Neural cell (in vitro differentiated cells): Measurements from ENCODE around the gene COL6A6. TPM values are rescaled to one million over a fixed set of nuclear protein-coding genes. Genes with fewer than 3 reads are reported as not detected.

Experiments
- H2AFZ ChIP-seq: fragments of 200-600, 300-800 bp; sonication (generic), shearing (Covaris generic); 2 replicates; pipeline ENCODE4 v1.6.0; 2014; ENCODE audit warnings: low read depth, mild to moderate bottlenecking, antibody characterized with exemption, low read length, moderate library complexity
- H3F3A ChIP-seq: fragments of 200-600 bp; shearing (Covaris generic); 2 replicates; pipeline ENCODE4 v1.6.1; 2016; ENCODE audit warnings: mild to moderate bottlenecking, moderate library complexity, mixed read lengths, antibody characterized with exemption, low read length; ENCODE audit not compliant: insufficient read depth, poor library complexity, severe bottlenecking
- H3K27ac ChIP-seq: fragments of 200-600, 300-800 bp; sonication (generic), shearing (Covaris generic); 2 replicates; pipeline ENCODE4 v1.5.1; 2014; ENCODE audit warnings: mild to moderate bottlenecking, low read length, moderate library complexity
- H3K27me3 ChIP-seq: fragments of 300-800, 200-600 bp; sonication (generic), shearing (Covaris generic); 2 replicates; pipeline ENCODE4 v1.6.0; 2014; ENCODE audit warnings: mild to moderate bottlenecking, low read depth, low read length, moderate library complexity; ENCODE audit not compliant: insufficient read depth
- H3K36me3 ChIP-seq: fragments of 300-800, 200-600 bp; sonication (generic), shearing (Covaris generic); 2 replicates; pipeline ENCODE4 v1.5.1; 2014; ENCODE audit warnings: mild to moderate bottlenecking, antibody characterized with exemption, low read length, moderate library complexity; ENCODE audit not compliant: insufficient read depth
- H3K4me2 ChIP-seq: fragments of 300-800, 200-600 bp; sonication (generic), shearing (Covaris generic); 2 replicates; pipeline ENCODE4 v1.6.0; 2014; ENCODE audit warnings: mild to moderate bottlenecking, low read length
- H3K4me3 ChIP-seq: fragments of 300-800, 200-600 bp; sonication (generic), shearing (Covaris generic); 2 replicates; pipeline ENCODE4 v1.5.1; 2014; ENCODE audit warnings: mild to moderate bottlenecking, low read length, moderate library complexity
- H3K79me2 ChIP-seq: fragments of 200-600 bp; shearing (Covaris generic); replicated peaks from 2 replicates; pipeline ENCODE4 v1.6.0; 2014; ENCODE audit warnings: mild to moderate bottlenecking, low read length, moderate library complexity; ENCODE audit not compliant: insufficient read depth
- H3K9ac ChIP-seq: fragments of 300-800, 200-600 bp; sonication (generic), shearing (Covaris generic); 2 replicates; pipeline ENCODE4 v1.6.1; 2016; ENCODE audit warnings: mild to moderate bottlenecking, low read length, mixed read lengths
- H3K9me2 ChIP-seq: fragments of 200-600 bp; shearing (Covaris generic); 2 replicates; pipeline ENCODE4 v1.6.1; 2016; ENCODE audit warnings: mild to moderate bottlenecking, low read length, mixed read lengths; ENCODE audit not compliant: insufficient read depth
- H3K9me3 ChIP-seq: fragments of 200-600, 300-800 bp; sonication (generic), shearing (Covaris generic); 2 replicates; pipeline ENCODE4 v1.6.1; 2016; ENCODE audit warnings: mild to moderate bottlenecking, mixed run types, low read length, moderate library complexity, mixed read lengths
- H4K20me1 ChIP-seq: fragments of 200-600 bp; shearing (Covaris generic); 2 replicates; pipeline ENCODE4 v1.6.1; 2016; ENCODE audit warnings: mild to moderate bottlenecking, mixed run types; ENCODE audit not compliant: insufficient read depth
- CTCF ChIP-seq: fragments of 450-650 bp; IDR thresholded peaks from 2 replicates; pipeline ENCODE4 v1.5.1; 2014; ENCODE audit warnings: antibody characterized with exemption, mild to moderate bottlenecking, moderate library complexity; ENCODE audit not compliant: poor library complexity, severe bottlenecking
- EP300 ChIP-seq: fragments of 450-650 bp; conservative IDR thresholded peaks from 2 replicates; pipeline ENCODE4 v1.6.1; 2014; ENCODE audit warnings: antibody characterized with exemption, mild to moderate bottlenecking, moderate library complexity; ENCODE audit not compliant: poor library complexity, severe bottlenecking
- EZH2 ChIP-seq: fragments of 200-600, 300-800 bp; shearing (Covaris generic), sonication (generic); IDR thresholded peaks from 2 replicates; pipeline ENCODE4 v1.6.1; 2014; ENCODE audit warnings: antibody characterized with exemption, low read length, borderline replicate concordance, mild to moderate bottlenecking; ENCODE audit not compliant: insufficient read depth, poor library complexity, severe bottlenecking
- MXI1 ChIP-seq: fragments of 450-650 bp; conservative IDR thresholded peaks from 2 replicates; pipeline ENCODE4 v1.6.1; 2014; ENCODE audit warnings: antibody characterized with exemption, mild to moderate bottlenecking; ENCODE audit not compliant: poor library complexity, severe bottlenecking
- POLR2AphosphoS5 ChIP-seq: IDR thresholded peaks from 2 replicates; pipeline ENCODE4 v1.6.1; 2012
- RAD21 ChIP-seq: fragments of 450-650 bp; conservative IDR thresholded peaks from 2 replicates; pipeline ENCODE4 v1.6.1; 2014; ENCODE audit warnings: antibody characterized with exemption, mild to moderate bottlenecking, moderate library complexity
- SMC3 ChIP-seq: fragments of 450-650 bp; conservative IDR thresholded peaks from 2 replicates; pipeline ENCODE4 v1.6.1; 2014; ENCODE audit warnings: antibody characterized with exemption, mild to moderate bottlenecking, moderate library complexity; ENCODE audit not compliant: poor library complexity
- TAF1 ChIP-seq: IDR thresholded peaks from 2 replicates; pipeline ENCODE4 v1.6.1; 2012; ENCODE audit warnings: low read depth
- polyA plus RNA-seq: library from polyadenylated mRNA; depleted of rRNA; stranded (reverse); fragments of >200 nt; gene quantifications from 2 replicates; pipeline ENCODE4 v1.2.3, GENCODE V29; 2014
- TF ChIP-seq, protein P1 (sequence below): IDR thresholded peaks from 2 replicates; pipeline ENCODE4 v1.6.1; 2012; ENCODE audit warnings: borderline replicate concordance

Gene COL6A6
- polyA plus RNA-seq, 1 donor from 2014 or later, result not detected

DNA sequence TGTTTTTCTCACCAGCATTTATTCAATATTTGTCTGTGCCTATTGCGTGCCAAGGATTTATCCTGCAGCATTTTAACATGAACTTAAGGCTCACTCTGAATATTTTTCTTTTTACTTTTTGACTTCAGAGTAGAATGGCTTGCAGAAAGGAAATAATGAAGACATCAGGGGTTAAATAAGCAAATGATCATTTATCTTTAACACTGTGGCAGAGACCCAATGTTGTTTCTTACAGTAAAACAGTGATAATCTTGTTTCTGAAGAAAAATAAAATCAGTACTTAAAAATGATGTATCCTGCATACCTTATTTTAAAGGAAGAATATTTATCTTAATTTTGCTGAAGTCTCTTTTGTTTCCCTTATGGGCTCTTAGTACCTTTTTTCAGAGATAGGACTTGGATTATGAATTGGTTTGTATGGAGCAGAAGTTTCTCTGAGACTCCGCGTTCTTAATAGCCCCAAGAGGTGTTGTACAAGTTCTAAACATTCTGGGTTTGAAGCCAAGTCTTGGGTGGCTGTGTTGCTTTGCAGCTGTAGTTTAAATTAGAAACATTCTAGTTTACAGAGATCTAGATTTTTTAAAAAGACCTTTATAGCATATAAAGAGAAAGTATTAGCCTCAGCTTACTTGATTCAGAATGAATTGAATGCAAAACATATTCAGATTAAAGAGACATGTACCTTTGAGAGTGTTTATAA lies 40.5 kb downstream of the COL6A6 start:
- H3K27ac ChIP-seq, result no peak overlapping the region
- no peaks in the 10 kb centered on the region for H3K36me3 ChIP-seq
- no peak overlapping the region for H3K4me3 ChIP-seq
- H3K27me3 ChIP-seq, result no peaks in the 10 kb centered on the region
- H3K79me2 ChIP-seq, result no peaks in the 10 kb centered on the region
- no peaks in the 10 kb centered on the region for H3F3A ChIP-seq
- no peaks in the 10 kb centered on the region for H3K9me2 ChIP-seq
- no peak for TF ChIP-seq EP300
- TF ChIP-seq EZH2, result no peak
- TF ChIP-seq, protein P1, sequence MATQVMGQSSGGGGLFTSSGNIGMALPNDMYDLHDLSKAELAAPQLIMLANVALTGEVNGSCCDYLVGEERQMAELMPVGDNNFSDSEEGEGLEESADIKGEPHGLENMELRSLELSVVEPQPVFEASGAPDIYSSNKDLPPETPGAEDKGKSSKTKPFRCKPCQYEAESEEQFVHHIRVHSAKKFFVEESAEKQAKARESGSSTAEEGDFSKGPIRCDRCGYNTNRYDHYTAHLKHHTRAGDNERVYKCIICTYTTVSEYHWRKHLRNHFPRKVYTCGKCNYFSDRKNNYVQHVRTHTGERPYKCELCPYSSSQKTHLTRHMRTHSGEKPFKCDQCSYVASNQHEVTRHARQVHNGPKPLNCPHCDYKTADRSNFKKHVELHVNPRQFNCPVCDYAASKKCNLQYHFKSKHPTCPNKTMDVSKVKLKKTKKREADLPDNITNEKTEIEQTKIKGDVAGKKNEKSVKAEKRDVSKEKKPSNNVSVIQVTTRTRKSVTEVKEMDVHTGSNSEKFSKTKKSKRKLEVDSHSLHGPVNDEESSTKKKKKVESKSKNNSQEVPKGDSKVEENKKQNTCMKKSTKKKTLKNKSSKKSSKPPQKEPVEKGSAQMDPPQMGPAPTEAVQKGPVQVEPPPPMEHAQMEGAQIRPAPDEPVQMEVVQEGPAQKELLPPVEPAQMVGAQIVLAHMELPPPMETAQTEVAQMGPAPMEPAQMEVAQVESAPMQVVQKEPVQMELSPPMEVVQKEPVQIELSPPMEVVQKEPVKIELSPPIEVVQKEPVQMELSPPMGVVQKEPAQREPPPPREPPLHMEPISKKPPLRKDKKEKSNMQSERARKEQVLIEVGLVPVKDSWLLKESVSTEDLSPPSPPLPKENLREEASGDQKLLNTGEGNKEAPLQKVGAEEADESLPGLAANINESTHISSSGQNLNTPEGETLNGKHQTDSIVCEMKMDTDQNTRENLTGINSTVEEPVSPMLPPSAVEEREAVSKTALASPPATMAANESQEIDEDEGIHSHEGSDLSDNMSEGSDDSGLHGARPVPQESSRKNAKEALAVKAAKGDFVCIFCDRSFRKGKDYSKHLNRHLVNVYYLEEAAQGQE, result no peak
- no peak for TF ChIP-seq RAD21
- TF ChIP-seq SMC3, result no peak
- TF ChIP-seq POLR2AphosphoS5, result no peak
- TF ChIP-seq CTCF, result no peak
- TF ChIP-seq MXI1, result no peak
- TF ChIP-seq TAF1, result no peak
- no peak overlapping the region for H3K4me2 ChIP-seq
- no peak overlapping the region for H2AFZ ChIP-seq
- H3K9ac ChIP-seq, result no peak overlapping the region
- H3K9me3 ChIP-seq, result no peaks in the 10 kb centered on the region
- no peaks in the 10 kb centered on the region for H4K20me1 ChIP-seq

GRCh38 chr3:130558366-130558765 lies 41.4 kb downstream of the COL6A6 start:
- Histone ChIP-seq H2AFZ (no peak overlapping the region), H3K27me3 (no peaks in the 10 kb centered on the region), H3K9me2 (no peaks in the 10 kb centered on the region), H3K9ac (no peak overlapping the region), H3K27ac (no peak overlapping the region), H3K79me2 (no peaks in the 10 kb centered on the region), H3K4me3 (no peak overlapping the region), H3F3A (no peaks in the 10 kb centered on the region), H4K20me1 (no peaks in the 10 kb centered on the region), H3K4me2 (no peak overlapping the region), H3K36me3 (no peaks in the 10 kb centered on the region), H3K9me3 (no peaks in the 10 kb centered on the region)
- TF ChIP-seq EZH2, result no peak
- no peak for TF ChIP-seq RAD21
- TF ChIP-seq, protein P1, result no peak
